BLaER1 (cell line): Measurements from ENCODE around the gene TRIB2.

Experiments
- H3K27ac ChIP-seq: shearing (Covaris generic); formaldehyde crosslinking; 2 replicates; pipeline ENCODE4 v1.8.1; 2022
- H3K27me3 ChIP-seq: shearing (Covaris generic); formaldehyde crosslinking; 2 replicates; pipeline ENCODE4 v1.8.1; 2022
- H3K36me3 ChIP-seq: shearing (Covaris generic); formaldehyde crosslinking; 2 replicates; pipeline ENCODE4 v1.8.1; 2022
- H3K4me1 ChIP-seq: shearing (Covaris generic); formaldehyde crosslinking; 2 replicates; pipeline ENCODE4 v1.8.1; 2022
- H3K4me2 ChIP-seq: shearing (Covaris generic); formaldehyde crosslinking; 2 replicates; pipeline ENCODE4 v1.8.1; 2022
- H3K4me3 ChIP-seq: shearing (Covaris generic); formaldehyde crosslinking; 2 replicates; pipeline ENCODE4 v1.8.1; 2022
- H3K9ac ChIP-seq: shearing (Covaris generic); formaldehyde crosslinking; 2 replicates; pipeline ENCODE4 v1.8.1; 2022
- H3K9me3 ChIP-seq: shearing (Covaris generic); formaldehyde crosslinking; 2 replicates; pipeline ENCODE4 v1.8.1; 2022
- H4K20me1 ChIP-seq: shearing (Covaris generic); formaldehyde crosslinking; 2 replicates; pipeline ENCODE4 v1.8.1; 2022
- Cebpa-rat ChIP-seq: shearing (Covaris generic); IDR thresholded peaks from 2 replicates; pipeline ENCODE4 v1.8.1; 2022

TRIB2 gene

DNA sequence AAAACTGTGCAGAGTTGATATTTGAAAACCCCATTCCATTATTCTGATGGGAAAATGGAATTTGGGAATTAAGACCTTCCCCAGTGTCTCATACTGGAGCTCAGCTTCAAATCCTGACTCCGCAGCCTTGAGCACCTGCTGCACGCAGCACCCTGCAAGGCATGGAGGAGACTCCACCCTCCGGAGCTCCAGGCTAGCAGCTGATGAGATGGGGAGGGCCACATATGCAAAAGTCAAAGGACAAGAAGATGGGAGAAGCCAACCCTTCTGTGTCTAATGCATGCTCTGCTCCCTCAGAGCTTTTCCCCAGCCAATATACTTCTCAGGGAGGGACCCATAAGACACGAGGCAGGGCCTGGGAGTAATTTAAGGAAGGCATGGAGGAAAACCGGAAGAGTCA is 34.7 kb upstream of the TRIB2 start:
- no peak overlapping the region for H3K9ac ChIP-seq
- no peaks in the 10 kb centered on the region for H3K4me1 ChIP-seq
- H3K36me3 ChIP-seq: no peaks in the 10 kb centered on the region
- H4K20me1 ChIP-seq: no peaks in the 10 kb centered on the region
- no peak overlapping the region for H3K4me3 ChIP-seq
- H3K27ac ChIP-seq: no peak overlapping the region
- TF ChIP-seq Cebpa-rat: no peak
- H3K27me3 ChIP-seq: peaks cover 5% of the 10 kb centered on the region; the same call in 1 of the 2 replicates
- H3K9me3 ChIP-seq: peaks cover 15% of the 10 kb centered on the region
- no peak overlapping the region for H3K4me2 ChIP-seq

DNA sequence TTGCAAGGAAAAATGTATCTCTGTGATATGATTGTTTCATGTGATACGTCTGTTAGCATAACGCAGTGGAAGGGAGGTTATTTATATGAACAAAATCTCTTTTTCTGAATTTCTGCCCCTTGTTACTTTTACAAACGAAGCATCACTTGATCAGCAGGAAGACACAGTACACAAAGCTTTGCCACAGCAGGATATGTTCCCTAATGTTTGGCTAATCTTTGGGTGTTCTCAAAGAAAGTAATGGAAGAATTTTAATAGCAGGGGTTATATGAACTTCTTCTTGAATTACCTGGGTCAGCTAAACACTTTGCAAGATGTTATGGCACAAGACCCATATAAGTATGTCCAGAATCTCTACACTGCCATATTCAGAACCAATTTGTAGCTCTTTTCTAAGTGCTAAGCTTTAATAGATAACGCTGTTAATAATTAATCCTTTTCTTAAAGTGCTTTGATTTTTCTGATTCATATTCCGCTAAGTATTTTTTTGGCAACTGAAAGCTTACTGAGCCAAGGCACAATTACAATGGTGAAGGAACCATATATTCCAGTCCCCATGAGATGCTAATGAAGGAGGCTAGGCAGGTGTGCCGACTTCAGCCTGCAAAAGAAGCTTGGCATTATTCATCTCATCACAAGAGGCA is 33.2 kb upstream of the TRIB2 start:
- H3K36me3 ChIP-seq: no peaks in the 10 kb centered on the region
- H3K4me3 ChIP-seq: no peak overlapping the region
- no peak for TF ChIP-seq Cebpa-rat
- no peaks in the 10 kb centered on the region for H3K4me1 ChIP-seq
- peaks cover 15% of the 10 kb centered on the region for H3K9me3 ChIP-seq
- no peak overlapping the region for H3K4me2 ChIP-seq
- no peak overlapping the region for H3K27ac ChIP-seq
- peaks cover 5% of the 10 kb centered on the region; the same call in 1 of the 2 replicates for H3K27me3 ChIP-seq
- H4K20me1 ChIP-seq: no peaks in the 10 kb centered on the region
- no peak overlapping the region for H3K9ac ChIP-seq

DNA sequence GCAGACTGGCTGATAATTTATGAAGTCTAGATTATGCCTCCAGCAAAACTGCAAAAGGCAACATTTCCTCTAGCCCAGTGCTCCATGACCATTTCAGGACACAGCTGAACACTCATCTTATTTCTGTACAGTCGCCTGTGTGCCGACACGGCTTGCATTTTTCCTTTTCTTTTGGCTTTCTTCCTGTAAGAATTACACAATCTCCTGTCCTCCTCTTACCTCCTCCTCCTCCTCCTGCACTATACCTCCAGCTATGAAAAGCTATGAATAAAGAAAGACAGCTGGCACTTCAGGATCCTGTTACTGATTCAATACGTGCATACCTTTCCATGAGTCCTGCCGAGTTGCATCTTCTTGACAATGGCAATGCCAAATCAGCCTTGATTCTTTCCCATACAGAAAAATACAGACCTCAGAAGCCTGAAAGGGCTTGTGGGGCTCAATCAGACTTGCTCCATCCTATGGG is 32.2 kb upstream of the TRIB2 start:
- no peaks in the 10 kb centered on the region for H4K20me1 ChIP-seq
- H3K4me3 ChIP-seq: no peak overlapping the region
- no peaks in the 10 kb centered on the region for H3K36me3 ChIP-seq
- H3K27me3 ChIP-seq: peaks cover 5% of the 10 kb centered on the region; the same call in 1 of the 2 replicates
- H3K4me2 ChIP-seq: no peak overlapping the region
- no peaks in the 10 kb centered on the region for H3K4me1 ChIP-seq
- TF ChIP-seq Cebpa-rat: no peak
- no peak overlapping the region for H3K27ac ChIP-seq
- H3K9me3 ChIP-seq: peaks cover 13% of the 10 kb centered on the region
- H3K9ac ChIP-seq: no peak overlapping the region

DNA sequence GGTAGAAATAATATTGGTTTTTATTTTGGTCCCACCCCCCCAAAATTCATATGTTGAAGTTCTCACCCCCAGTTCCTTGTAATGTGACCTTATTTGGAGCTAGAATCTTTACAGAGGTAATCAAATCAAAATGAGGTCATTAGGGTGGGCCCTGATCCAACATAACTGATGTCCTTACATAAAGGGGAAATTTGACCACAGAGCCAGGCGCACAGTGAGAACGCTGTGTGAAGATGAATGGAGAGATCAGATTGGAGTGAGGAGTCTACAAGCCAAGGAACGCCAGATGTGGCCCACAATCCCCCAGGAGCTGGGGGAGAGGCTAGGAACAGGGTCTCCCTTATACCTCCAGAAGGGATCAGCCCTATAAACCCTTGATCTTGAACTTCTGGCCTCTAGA is 31.6 kb upstream of the TRIB2 start:
- Histone ChIP-seq H3K27ac (no peak overlapping the region), H3K4me2 (no peak overlapping the region)

DNA sequence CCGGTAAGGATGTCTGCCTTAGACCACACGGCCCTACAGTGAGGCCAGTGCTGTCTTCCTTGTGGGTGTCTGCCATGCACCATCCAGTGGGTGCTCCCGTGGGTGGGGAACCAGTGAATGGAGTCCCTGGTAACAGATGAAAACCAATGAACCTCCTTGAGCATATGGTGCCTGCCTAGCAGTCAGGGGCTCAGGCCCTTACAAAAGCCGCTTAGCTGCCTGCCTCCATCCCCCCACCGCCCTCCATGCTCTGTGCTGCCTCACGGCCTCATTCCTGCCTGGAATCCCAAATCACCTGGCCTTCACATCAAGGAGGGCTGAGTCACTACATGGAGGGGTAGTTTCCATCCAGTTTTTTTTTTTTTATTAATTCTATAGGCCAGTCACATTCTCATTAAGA is 30.8 kb upstream of the TRIB2 start:
- no peak overlapping the region for H3K27ac ChIP-seq
- TF ChIP-seq Cebpa-rat: no peak

More for the DNA sequence above, 31.6 kb upstream of the TRIB2 start:
- no peak overlapping the region for H3K4me3 ChIP-seq
- peaks cover 5% of the 10 kb centered on the region; the same call in 1 of the 2 replicates for H3K27me3 ChIP-seq
- no peaks in the 10 kb centered on the region for H4K20me1 ChIP-seq
- peaks cover 6% of the 10 kb centered on the region for H3K9me3 ChIP-seq
- no peak overlapping the region for H3K9ac ChIP-seq
- no peak for TF ChIP-seq Cebpa-rat
- H3K36me3 ChIP-seq: no peaks in the 10 kb centered on the region
- H3K4me1 ChIP-seq: no peaks in the 10 kb centered on the region

DNA sequence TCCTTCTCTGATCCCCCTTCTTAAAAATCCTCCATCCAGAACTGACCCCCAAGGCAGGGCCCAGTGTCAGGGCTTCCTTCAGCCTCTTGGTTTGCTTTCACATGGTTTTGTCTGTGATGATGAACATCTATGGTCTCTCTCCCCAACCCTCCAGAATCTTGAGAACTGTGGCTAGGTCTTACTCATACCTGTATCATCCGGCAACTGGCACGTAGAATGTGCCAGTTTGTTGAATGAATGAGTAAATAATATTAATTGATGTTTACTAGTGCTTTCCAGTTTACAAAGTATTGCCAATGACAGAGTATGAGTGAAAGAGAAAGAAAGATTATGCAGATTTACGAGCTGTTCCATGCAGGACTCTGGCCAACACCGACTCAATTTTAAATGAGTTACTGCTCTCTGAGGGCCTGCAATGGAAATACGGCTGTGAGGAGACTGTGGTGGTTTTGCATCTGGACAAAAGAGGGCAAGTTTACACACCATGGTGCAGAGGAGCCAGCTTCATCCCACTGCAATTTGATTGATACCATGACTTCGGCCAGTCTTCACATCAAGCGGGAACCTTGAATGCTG is 29.9 kb upstream of the TRIB2 start:
- TF ChIP-seq Cebpa-rat: no peak
- peaks cover 2% of the 10 kb centered on the region for H3K9me3 ChIP-seq
- no peak overlapping the region for H3K9ac ChIP-seq
- no peak overlapping the region for H3K4me2 ChIP-seq
- H3K27ac ChIP-seq: no peak overlapping the region
- H3K27me3 ChIP-seq: peaks cover 5% of the 10 kb centered on the region; the same call in 1 of the 2 replicates
- H3K4me1 ChIP-seq: no peaks in the 10 kb centered on the region
- H3K36me3 ChIP-seq: no peaks in the 10 kb centered on the region
- no peak overlapping the region for H3K4me3 ChIP-seq
- H4K20me1 ChIP-seq: no peaks in the 10 kb centered on the region

More for the DNA sequence above, 30.8 kb upstream of the TRIB2 start:
- H3K4me3 ChIP-seq: no peak overlapping the region
- H3K9ac ChIP-seq: no peak overlapping the region
- H3K4me2 ChIP-seq: no peak overlapping the region
- H3K27me3 ChIP-seq: peaks cover 5% of the 10 kb centered on the region; the same call in 1 of the 2 replicates
- no peaks in the 10 kb centered on the region for H3K36me3 ChIP-seq
- H4K20me1 ChIP-seq: no peaks in the 10 kb centered on the region
- no peaks in the 10 kb centered on the region for H3K4me1 ChIP-seq
- H3K9me3 ChIP-seq: no peaks in the 10 kb centered on the region

DNA sequence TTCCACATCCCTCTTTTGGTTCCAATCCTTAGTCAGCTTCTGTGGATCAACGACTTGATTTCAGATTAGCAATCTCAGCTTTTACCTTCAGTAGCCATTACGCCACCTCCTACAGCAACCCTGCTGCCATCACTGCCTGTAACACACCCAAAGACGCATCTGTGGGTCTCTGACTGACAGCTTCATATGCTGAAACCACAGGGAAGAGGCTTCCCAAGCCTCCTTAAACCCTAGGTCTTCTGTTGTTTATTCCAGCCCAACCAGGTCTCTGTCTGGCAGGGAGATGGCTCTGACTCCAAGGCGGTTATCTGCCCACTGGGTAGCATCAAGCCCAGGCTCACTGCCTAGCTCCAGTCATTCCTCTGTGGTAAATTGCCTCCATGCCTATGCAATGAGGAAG is 28.6 kb upstream of the TRIB2 start:
- Histone ChIP-seq H3K4me3 (no peak overlapping the region), H3K4me2 (no peak overlapping the region), H3K36me3 (no peaks in the 10 kb centered on the region), H3K27me3 (peaks cover 5% of the 10 kb centered on the region; the same call in 1 of the 2 replicates), H3K9ac (no peak overlapping the region), H4K20me1 (no peaks in the 10 kb centered on the region), H3K9me3 (peaks cover 13% of the 10 kb centered on the region), H3K4me1 (no peaks in the 10 kb centered on the region), H3K27ac (no peak overlapping the region)
- TF ChIP-seq Cebpa-rat: no peak

DNA sequence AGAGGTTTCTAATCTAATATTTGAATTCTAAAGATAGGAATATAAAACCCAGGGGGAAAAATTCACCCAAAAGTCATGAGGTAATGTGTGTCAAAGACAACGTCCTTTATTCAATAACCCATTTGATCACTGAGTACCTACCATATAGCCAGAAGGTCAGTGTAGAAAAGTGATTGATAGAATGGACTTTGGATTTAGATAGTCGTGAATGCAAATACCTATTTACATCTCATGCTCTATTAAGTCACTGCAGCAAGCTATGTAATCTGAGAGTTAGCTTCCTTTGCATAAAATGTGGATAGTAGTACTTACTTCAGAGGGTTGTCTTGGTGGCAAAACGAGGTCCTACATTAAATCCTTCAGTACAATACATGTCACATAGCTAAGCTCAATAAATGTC is 27.8 kb upstream of the TRIB2 start:
- H3K27ac ChIP-seq: no peak overlapping the region
- TF ChIP-seq Cebpa-rat: no peak
- peaks cover 13% of the 10 kb centered on the region for H3K9me3 ChIP-seq
- no peak overlapping the region for H3K9ac ChIP-seq
- H3K36me3 ChIP-seq: no peaks in the 10 kb centered on the region
- no peaks in the 10 kb centered on the region for H3K4me1 ChIP-seq
- peaks cover 5% of the 10 kb centered on the region; the same call in 1 of the 2 replicates for H3K27me3 ChIP-seq
- H3K4me2 ChIP-seq: no peak overlapping the region
- no peaks in the 10 kb centered on the region for H4K20me1 ChIP-seq
- no peak overlapping the region for H3K4me3 ChIP-seq

DNA sequence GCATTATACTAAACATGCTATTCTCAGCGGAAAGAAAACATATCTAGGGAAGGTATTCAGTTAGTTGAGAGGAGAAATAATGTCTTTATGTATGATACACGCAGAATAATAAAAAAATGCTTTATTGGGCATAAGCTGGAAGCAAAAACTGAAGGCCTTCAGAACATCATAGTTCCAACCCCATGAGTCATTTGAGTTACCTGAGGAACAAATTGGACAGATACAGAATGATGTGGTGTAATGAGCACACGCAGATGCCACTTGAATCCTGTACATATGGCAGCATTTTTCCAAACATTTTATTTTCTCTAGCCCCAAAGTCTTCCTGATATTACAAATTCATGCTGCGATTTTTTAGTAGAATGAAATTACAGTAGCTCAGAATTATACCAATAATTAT is 23.2 kb upstream of the TRIB2 start:
- Histone ChIP-seq H3K9ac (no peak overlapping the region), H3K4me1 (no peaks in the 10 kb centered on the region), H4K20me1 (no peaks in the 10 kb centered on the region), H3K4me2 (no peak overlapping the region), H3K27me3 (no peaks in the 10 kb centered on the region), H3K27ac (no peak overlapping the region), H3K36me3 (no peaks in the 10 kb centered on the region), H3K9me3 (peaks cover 17% of the 10 kb centered on the region), H3K4me3 (no peak overlapping the region)
- TF ChIP-seq Cebpa-rat: no peak

DNA sequence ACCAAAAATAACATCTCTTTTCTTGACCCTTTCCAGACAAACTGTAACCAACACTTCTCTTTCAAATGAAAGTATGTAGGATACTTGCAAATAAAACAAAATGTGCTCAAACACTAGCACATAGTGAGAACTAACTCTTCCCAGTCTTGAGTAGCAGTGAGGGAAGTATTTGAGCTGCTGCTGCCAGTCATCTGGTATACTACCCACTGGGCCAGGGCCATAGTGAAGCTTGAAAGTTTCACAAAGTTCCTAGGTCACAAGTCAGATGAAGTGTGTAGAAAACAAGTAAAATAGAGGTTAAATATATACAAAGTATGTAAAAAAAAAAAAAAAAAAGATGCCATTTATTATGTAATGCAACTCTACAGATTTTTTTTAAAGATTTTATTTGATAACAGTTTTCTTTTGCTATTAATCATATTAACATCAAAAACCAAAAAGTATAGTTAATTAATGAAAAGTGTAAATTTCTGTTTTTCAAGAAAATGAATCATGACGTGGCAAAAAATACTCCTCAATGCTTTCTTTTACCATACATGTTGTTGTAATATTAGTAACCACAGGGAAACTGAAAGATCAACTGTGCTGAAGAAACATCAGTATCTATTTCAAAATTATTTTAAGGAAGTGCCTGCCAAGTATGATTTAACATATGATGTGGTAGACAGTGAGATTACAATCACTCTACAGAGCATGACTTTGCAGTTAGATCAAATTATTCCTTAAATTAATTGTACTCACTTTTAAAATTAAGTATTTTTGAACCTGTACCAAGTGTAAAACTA is 21.6 kb upstream of the TRIB2 start:
- Histone ChIP-seq H3K4me2 (no peak overlapping the region), H3K4me1 (no peaks in the 10 kb centered on the region), H3K4me3 (no peak overlapping the region), H3K27me3 (no peaks in the 10 kb centered on the region), H4K20me1 (no peaks in the 10 kb centered on the region), H3K27ac (no peak overlapping the region), H3K9me3 (peaks cover 17% of the 10 kb centered on the region), H3K36me3 (no peaks in the 10 kb centered on the region), H3K9ac (no peak overlapping the region)
- TF ChIP-seq Cebpa-rat: no peak
